Endothelial cell of umbilical vein (primary cell): ENCODE data around the gene PAPPA. TPM values are rescaled to one million over a fixed set of nuclear protein-coding genes. Genes with fewer than 3 reads are reported as not detected.

Experiments used
- BruUV-seq: library from RNA; stranded (reverse); fragments of 400-500 nt; replicated peaks from 2 replicates; lab custom pipeline; 2021; lab: Mats Ljungman, UMichigan
- CTCF ChIA-PET: fragments of 300-600, 350-600 bp; sonication (Branson Sonifier 250); formaldehyde crosslinking; loops from one replicate; lab custom pipeline; 2021; ENCODE audit warnings: antibody characterized with exemption, inconsistent platforms; lab: Charles Lee
- POLR2A ChIA-PET: fragments of 300-600, 350-600 bp; sonication (Branson Sonifier 250); formaldehyde crosslinking; loops from one replicate; lab custom pipeline; 2021; ENCODE audit warnings: antibody characterized with exemption, inconsistent platforms; lab: Charles Lee
- DNase-seq: peaks from one replicate; pipeline ENCODE4 v3.0.0-alpha.2; 2011; ENCODE audit warnings: low read depth, low spot score
- FAIRE-seq: peaks from 2 replicates; lab custom pipeline; 2011; peaks lifted over from hg19 to GRCh38; lab: Jason Lieb, UNC
- H2AFZ ChIP-seq: 2 replicates; pipeline ENCODE4 v1.6.0; 2012; ENCODE audit warnings: low read depth, low read length, control low read depth, inconsistent platforms
- H3K27ac ChIP-seq: 2 replicates; pipeline ENCODE4 v1.5.1; 2011; ENCODE audit warnings: low read depth, mild to moderate bottlenecking, control low read depth, low read length, moderate library complexity; ENCODE audit not compliant: insufficient read depth
- H3K27me3 ChIP-seq, 2 experiments: 2 replicates each; pipeline versions ENCODE4 v1.6.0 to v1.6.1; 2011; ENCODE audit warnings: low read length in 2 of 2, mixed read lengths in 1 of 2; ENCODE audit not compliant: control insufficient read depth in 2 of 2, insufficient read depth in 2 of 2
- H3K36me3 ChIP-seq, 2 experiments: 2 replicates in 1 of 2; 3 replicates in 1 of 2; pipeline ENCODE4 v1.5.1; 2011; ENCODE audit warnings: low read length in 2 of 2, mild to moderate bottlenecking in 1 of 2, moderate library complexity in 1 of 2; ENCODE audit not compliant: control insufficient read depth in 2 of 2, insufficient read depth in 2 of 2; ENCODE audit errors: extremely low read depth in 1 of 2
- H3K4me1 ChIP-seq: 3 replicates; pipeline ENCODE4 v1.5.1; 2011; ENCODE audit warnings: mild to moderate bottlenecking, low read length; ENCODE audit not compliant: control insufficient read depth, insufficient read depth; ENCODE audit errors: extremely low read depth
- H3K4me2 ChIP-seq: 2 replicates; pipeline ENCODE4 v1.6.1; 2011; ENCODE audit warnings: low read length, control low read depth, mixed read lengths; ENCODE audit not compliant: insufficient read depth
- H3K4me3 ChIP-seq, 3 experiments: fragments of 200-600 bp in 1 of 3; sonication (generic), shearing (Covaris generic) in 1 of 3; replicated peaks in 1 of 3; 2 replicates each; pipeline ENCODE4 v1.5.1; 2011 to 2016; ENCODE audit warnings: control low read depth in 3 of 3, low read length in 3 of 3, mild to moderate bottlenecking in 2 of 3, inconsistent platforms in 1 of 3, low read depth in 1 of 3, moderate library complexity in 1 of 3; ENCODE audit not compliant: insufficient read depth in 1 of 3
- H3K79me2 ChIP-seq: 2 replicates; pipeline ENCODE4 v1.6.0; 2012; ENCODE audit warnings: low read length, inconsistent platforms; ENCODE audit not compliant: control insufficient read depth, insufficient read depth
- H3K9ac ChIP-seq: replicated peaks from 2 replicates; pipeline ENCODE3; 2011; ENCODE audit warnings: low read length, control low read depth; ENCODE audit not compliant: insufficient read depth; ENCODE audit errors: extremely low read depth
- H3K9me1 ChIP-seq: replicated peaks from 3 replicates; pipeline ENCODE4 v1.6.0; 2011; ENCODE audit warnings: mild to moderate bottlenecking, low read length; ENCODE audit not compliant: control insufficient read depth, insufficient read depth; ENCODE audit errors: extremely low read depth
- H3K9me3 ChIP-seq: replicated peaks from 2 replicates; pipeline ENCODE4 v1.5.1; 2012; ENCODE audit warnings: low read length, inconsistent platforms; ENCODE audit not compliant: control insufficient read depth, insufficient read depth
- H4K20me1 ChIP-seq: replicated peaks from 2 replicates; pipeline ENCODE3; 2011; ENCODE audit warnings: mild to moderate bottlenecking, low read length; ENCODE audit not compliant: control insufficient read depth, insufficient read depth; ENCODE audit errors: extremely low read depth
- CTCF ChIP-seq, 2 donors: IDR thresholded peaks; 1 replicate in 1 of 2; 2 replicates in 1 of 2; pipeline ENCODE4 v1.5.1; 2011; ENCODE audit warnings: low read length in 2 of 2, mild to moderate bottlenecking in 2 of 2, moderate library complexity in 2 of 2, control low read depth in 1 of 2, inconsistent platforms in 1 of 2, low read depth in 1 of 2; ENCODE audit not compliant: insufficient read depth in 1 of 2; ENCODE audit errors: extremely low read depth in 1 of 2
- EZH2 ChIP-seq: IDR thresholded peaks from 2 replicates; pipeline ENCODE4 v1.6.1; 2012; ENCODE audit warnings: borderline replicate concordance, low read depth, mild to moderate bottlenecking, moderate library complexity, low read length, inconsistent platforms; ENCODE audit not compliant: severe bottlenecking
- FOS ChIP-seq: IDR thresholded peaks from 2 replicates; pipeline ENCODE4 v1.6.1; 2011; ENCODE audit warnings: mild to moderate bottlenecking, low read length, moderate library complexity, borderline replicate concordance; ENCODE audit not compliant: insufficient read depth
- GATA2 ChIP-seq: IDR thresholded peaks from 2 replicates; pipeline ENCODE4 v1.7.0; 2011; ENCODE audit warnings: low read depth, mild to moderate bottlenecking, moderate library complexity, mixed read lengths, low read length; ENCODE audit not compliant: insufficient read length, insufficient read depth
- JUN ChIP-seq: IDR thresholded peaks from 2 replicates; pipeline ENCODE4 v1.6.1; 2011; ENCODE audit warnings: borderline replicate concordance, low read depth; ENCODE audit not compliant: insufficient read length, insufficient read depth
- MAX ChIP-seq: IDR thresholded peaks from 2 replicates; pipeline ENCODE4 v1.6.1; 2011; ENCODE audit not compliant: insufficient read depth, insufficient read length
- MYC ChIP-seq: IDR thresholded peaks from one replicate; pipeline ENCODE4 v1.6.1; 2011; ENCODE audit warnings: mild to moderate bottlenecking, low read depth, low read length
- POLR2A ChIP-seq: IDR thresholded peaks from 2 replicates; pipeline ENCODE4 v1.6.1; 2012; ENCODE audit warnings: low read depth, mild to moderate bottlenecking, control low read depth, low read length
- dilution Hi-C: fragments of 300-500 bp; cut with MboI; formaldehyde crosslinking; loops from one replicate; pipeline ENCODE4 v1.15.0; 2019; ENCODE audit warnings: low sequenced_read_pairs; ENCODE audit not compliant: extremely low pct_ligation_motif_present
- intact Hi-C: fragments of 100-400 bp; cut with micrococcal nuclease; formaldehyde crosslinking; loops from one replicate; pipeline ENCODE4 v1.10.0; 2022
- polyA plus RNA-seq, 4 experiments: library from polyadenylated mRNA; depleted of rRNA in 3 of 4; stranded (reverse) in 3 of 4; unstranded in 1 of 4; fragments of >200 nt; gene quantifications; 2 replicates each; pipeline versions ENCODE4 v1.2.1 to v1.2.3, GENCODE V29; 2011 to 2012; ENCODE audit warnings: missing spikeins in 1 of 4
- total RNA-seq: library from RNA; stranded (reverse); gene quantifications from 2 replicates; pipeline ENCODE4 v1.2.3, GENCODE V29; 2021

The PAPPA gene
- total and polyA plus RNA-seq, 2 donors (not counting 3 experiments of a cell fraction or from before 2014, with no cell fraction given), result 0.13 to 0.41 TPM

DNA sequence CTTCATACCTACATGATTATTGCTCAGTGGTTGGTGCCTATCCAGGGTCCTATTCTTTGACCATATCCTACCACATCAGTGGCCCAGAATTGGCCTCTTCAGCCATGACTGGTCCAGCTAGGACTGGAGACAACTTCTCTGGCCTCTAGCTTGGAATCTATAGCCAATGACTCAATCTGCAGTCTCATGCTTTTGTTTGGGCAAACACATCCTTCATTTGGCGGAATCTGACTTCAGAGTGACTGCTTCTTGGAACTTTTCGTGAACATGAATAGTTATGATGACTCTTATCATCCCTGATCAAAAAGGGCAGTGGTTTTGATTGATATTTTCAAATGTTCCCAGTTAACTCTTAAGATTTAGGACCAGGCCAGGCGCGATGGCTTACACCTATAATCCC is 134.1 kb downstream of the PAPPA start:
- no peak for DNase-seq
- no peak for TF ChIP-seq EZH2
- no peak for TF ChIP-seq FOS
- TF ChIP-seq MYC, result no peak
- no peak for TF ChIP-seq MAX
- no peak for TF ChIP-seq GATA2

GRCh38 chr9:116288658-116289057 is 135.1 kb downstream of the PAPPA start:
- no peak for DNase-seq
- Histone ChIP-seq H3K9me1 (no peaks in the 10 kb centered on the region), H3K36me3 (no peaks in the 10 kb centered on the region), H3K27ac (no peak overlapping the region), H4K20me1 (no peaks in the 10 kb centered on the region), H2AFZ (no peak overlapping the region), H3K4me1 (no peaks in the 10 kb centered on the region), H3K79me2 (no peaks in the 10 kb centered on the region), H3K9ac (no peak overlapping the region), H3K4me2 (no peak overlapping the region), H3K4me3 (no peak overlapping the region), H3K9me3 (no peaks in the 10 kb centered on the region), H3K27me3 (no peaks in the 10 kb centered on the region)
- TF ChIP-seq POLR2A (no peak), MAX (no peak), JUN (no peak), CTCF (IDR thresholded peaks at IDR 0.05; ENCODE audit: extremely low read depth in 1 of 2, insufficient read depth in 1 of 2, low read depth in 1 of 2, low read length in 2 of 2) (no peak), EZH2 (no peak), MYC (no peak)
- no TSS peak for BruUV-seq
- no peak for FAIRE-seq
- intact Hi-C loops, result no loop called here
- POLR2A ChIA-PET, result no interaction called here
- CTCF ChIA-PET, result no interaction called here
- dilution Hi-C loops, result no loop called here

More for the DNA sequence above, 134.1 kb downstream of the PAPPA start:
- H3K27me3 ChIP-seq, result no peaks in the 10 kb centered on the region
- H3K79me2 ChIP-seq, result no peaks in the 10 kb centered on the region
- CTCF ChIA-PET, result no interaction called here
- dilution Hi-C loops (no loop called here), intact Hi-C loops (no loop called here)
- H3K4me3 ChIP-seq, result no peak overlapping the region
- H3K9ac ChIP-seq, result no peak overlapping the region
- H3K9me3 ChIP-seq, result no peaks in the 10 kb centered on the region
- H3K4me2 ChIP-seq, result no peak overlapping the region
- H3K9me1 ChIP-seq, result no peaks in the 10 kb centered on the region
- no TSS peak for BruUV-seq
- no peaks in the 10 kb centered on the region for H3K4me1 ChIP-seq
- POLR2A ChIA-PET, result no interaction called here
- no peaks in the 10 kb centered on the region for H4K20me1 ChIP-seq
- FAIRE-seq, result no peak
- no peaks in the 10 kb centered on the region for H3K36me3 ChIP-seq
- no peak overlapping the region for H3K27ac ChIP-seq
- no peak overlapping the region for H2AFZ ChIP-seq
